A673 (cell line): ENCODE measurements around the gene MSRB3. TPM values are rescaled to one million over a fixed set of nuclear protein-coding genes. Genes with fewer than 3 reads are reported as not detected.

ENCODE experiments used
- BruUV-seq: library from RNA; stranded (reverse); fragments of 400-500 nt; replicated peaks from 2 replicates; lab custom pipeline; 2021; lab: Mats Ljungman, UMichigan
- CTCF ChIA-PET: fragments of 300-600 bp; sonication (Branson Sonifier 250); formaldehyde crosslinking; loops from one replicate; lab custom pipeline; 2022; ENCODE audit warnings: antibody characterized with exemption; lab: Charles Lee
- POLR2A ChIA-PET: fragments of 300-600 bp; sonication (Branson Sonifier 250); formaldehyde crosslinking; loops from one replicate; lab custom pipeline; 2022; ENCODE audit warnings: antibody characterized with exemption; ENCODE audit not compliant: low non-redundant PET; lab: Charles Lee
- DNase-seq: peaks from one replicate; pipeline ENCODE4 v3.0.0-alpha.2; 2015; ENCODE audit warnings: low spot score
- H3K27ac ChIP-seq: fragments of 200-600 bp; sonication (generic); 2 replicates; pipeline ENCODE4 v1.5.1; 2016; ENCODE audit warnings: mixed run types, low read depth, mild to moderate bottlenecking, mixed read lengths, antibody characterized with exemption, low read length; ENCODE audit not compliant: poor library complexity, severe bottlenecking
- H3K27me3 ChIP-seq: fragments of 200-600 bp; sonication (generic); replicated peaks from 2 replicates; pipeline ENCODE4 v1.6.1; 2017; ENCODE audit warnings: mixed run types, low read depth, mild to moderate bottlenecking, mixed read lengths, antibody characterized with exemption, low read length; ENCODE audit not compliant: insufficient read depth, poor library complexity
- H3K36me3 ChIP-seq: fragments of 200-600 bp; sonication (generic); 2 replicates; pipeline ENCODE4 v1.6.1; 2016; ENCODE audit warnings: mixed run types, mild to moderate bottlenecking, mixed read lengths, antibody characterized with exemption, low read length; ENCODE audit not compliant: insufficient read depth, poor library complexity, severe bottlenecking
- H3K4me1 ChIP-seq: fragments of 200-600 bp; sonication (generic); 2 replicates; pipeline ENCODE4 v1.6.1; 2017; ENCODE audit warnings: mixed run types, mild to moderate bottlenecking, mixed read lengths, antibody characterized with exemption, low read length; ENCODE audit not compliant: insufficient read depth, poor library complexity, severe bottlenecking
- H3K4me3 ChIP-seq: fragments of 200-600 bp; sonication (generic); 2 replicates; pipeline ENCODE4 v1.5.1; 2016; ENCODE audit warnings: low read depth, mixed run types, mild to moderate bottlenecking, mixed read lengths, low read length; ENCODE audit not compliant: poor library complexity, severe bottlenecking
- H3K9me3 ChIP-seq: fragments of 200-600 bp; sonication (generic); 2 replicates; pipeline ENCODE4 v1.6.1; 2016; ENCODE audit warnings: mixed run types, low read depth, mild to moderate bottlenecking, mixed read lengths, antibody characterized with exemption, low read length; ENCODE audit not compliant: poor library complexity, severe bottlenecking
- EZH2 ChIP-seq: fragments of 200-600 bp; sonication (generic); IDR thresholded peaks from 2 replicates; pipeline ENCODE4 v1.6.1; 2017; ENCODE audit warnings: borderline replicate concordance, low read depth, mild to moderate bottlenecking, mixed read lengths, antibody characterized with exemption, low read length; ENCODE audit not compliant: poor library complexity, severe bottlenecking
- intact Hi-C: fragments of 100-400 bp; cut with micrococcal nuclease; formaldehyde crosslinking; loops from one replicate; pipeline ENCODE4 v1.10.0; 2022; ENCODE audit not compliant: unreplicated experiment
- total RNA-seq: library from RNA; stranded (reverse); gene quantifications from 2 replicates; pipeline ENCODE4 v1.2.3, GENCODE V29; 2021
- TF ChIP-seq, protein P1 (sequence below): fragments of 300-800, 200-600 bp; sonication (generic); conservative IDR thresholded peaks from 2 replicates; pipeline ENCODE4 v1.5.1; 2017; ENCODE audit warnings: low read depth, mild to moderate bottlenecking, antibody characterized with exemption, low read length, moderate library complexity, mixed read lengths

MSRB3 gene
- total RNA-seq, 1 experiment from 2014 or later, result 2.1 TPM

DNA sequence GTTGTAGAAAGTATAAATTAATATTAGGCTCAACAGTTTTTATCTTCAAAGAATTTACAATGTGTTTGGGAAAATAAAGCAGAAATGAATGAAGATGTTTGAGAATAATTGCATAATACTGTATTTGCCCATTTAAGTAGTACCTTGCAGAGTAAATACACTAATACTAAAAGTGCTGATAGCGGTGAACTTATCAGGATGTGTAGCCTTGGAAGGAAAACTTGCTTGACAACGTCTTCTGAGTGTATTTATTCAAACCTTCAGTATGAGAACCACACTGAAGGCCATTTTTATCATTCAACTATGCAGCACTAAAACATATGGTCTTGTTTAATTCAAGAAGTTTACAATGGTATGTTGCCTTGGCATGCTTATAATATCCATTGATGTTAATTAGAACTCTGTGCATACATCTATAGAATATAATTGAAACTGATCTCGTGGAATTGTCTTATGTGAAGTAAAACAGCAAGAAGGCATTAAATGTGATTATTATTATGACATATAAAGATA is 41.3 kb downstream of the MSRB3 start:
- no peak overlapping the region for H3K27ac ChIP-seq
- peaks cover 12% of the 10 kb centered on the region for H3K4me1 ChIP-seq
- no peak for DNase-seq
- POLR2A ChIA-PET, result no interaction called here
- H3K4me3 ChIP-seq, result no peak overlapping the region
- intact Hi-C loops, result loop anchor here (5.0 to 10.0 kb wide), 2 partner anchors 235 to 353 kb away; no protein-coding TSS in a partner anchor
- no peaks in the 10 kb centered on the region for H3K36me3 ChIP-seq
- no peaks in the 10 kb centered on the region for H3K9me3 ChIP-seq
- TF ChIP-seq EZH2, result no peak
- TF ChIP-seq, protein P1, sequence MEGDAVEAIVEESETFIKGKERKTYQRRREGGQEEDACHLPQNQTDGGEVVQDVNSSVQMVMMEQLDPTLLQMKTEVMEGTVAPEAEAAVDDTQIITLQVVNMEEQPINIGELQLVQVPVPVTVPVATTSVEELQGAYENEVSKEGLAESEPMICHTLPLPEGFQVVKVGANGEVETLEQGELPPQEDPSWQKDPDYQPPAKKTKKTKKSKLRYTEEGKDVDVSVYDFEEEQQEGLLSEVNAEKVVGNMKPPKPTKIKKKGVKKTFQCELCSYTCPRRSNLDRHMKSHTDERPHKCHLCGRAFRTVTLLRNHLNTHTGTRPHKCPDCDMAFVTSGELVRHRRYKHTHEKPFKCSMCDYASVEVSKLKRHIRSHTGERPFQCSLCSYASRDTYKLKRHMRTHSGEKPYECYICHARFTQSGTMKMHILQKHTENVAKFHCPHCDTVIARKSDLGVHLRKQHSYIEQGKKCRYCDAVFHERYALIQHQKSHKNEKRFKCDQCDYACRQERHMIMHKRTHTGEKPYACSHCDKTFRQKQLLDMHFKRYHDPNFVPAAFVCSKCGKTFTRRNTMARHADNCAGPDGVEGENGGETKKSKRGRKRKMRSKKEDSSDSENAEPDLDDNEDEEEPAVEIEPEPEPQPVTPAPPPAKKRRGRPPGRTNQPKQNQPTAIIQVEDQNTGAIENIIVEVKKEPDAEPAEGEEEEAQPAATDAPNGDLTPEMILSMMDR, result no peak
- CTCF ChIA-PET, result no interaction called here
- H3K27me3 ChIP-seq, result no peaks in the 10 kb centered on the region
- BruUV-seq, result no TSS peak

DNA sequence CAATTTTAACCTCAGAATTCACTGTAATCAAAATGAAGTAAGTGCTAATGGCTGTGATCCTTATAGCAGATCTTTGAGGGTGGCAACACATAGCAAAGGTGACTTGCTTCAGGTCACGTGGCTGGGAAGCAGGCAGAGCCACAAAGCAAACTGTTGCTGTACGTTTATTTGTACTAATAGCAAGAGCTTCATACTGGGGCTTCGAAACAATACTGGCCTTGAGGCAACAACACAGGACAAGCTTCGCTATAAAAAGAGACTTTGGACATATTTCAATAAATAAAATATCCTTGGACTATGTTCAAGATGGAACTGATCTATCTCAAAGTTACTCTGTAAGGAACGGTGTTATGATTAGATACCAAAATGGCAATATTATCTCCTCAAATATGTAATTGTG is 44.6 kb downstream of the MSRB3 start:
- POLR2A ChIA-PET, result no interaction called here
- H3K27ac ChIP-seq, result no peak overlapping the region
- TF ChIP-seq, protein P1, result no peak
- no peak for TF ChIP-seq EZH2
- no TSS peak for BruUV-seq
- H3K4me1 ChIP-seq, result peaks cover 19% of the 10 kb centered on the region
- intact Hi-C loops, result no loop called here
- CTCF ChIA-PET, result no interaction called here
- H3K4me3 ChIP-seq, result no peak overlapping the region
- DNase-seq, result no peak
- no peaks in the 10 kb centered on the region for H3K9me3 ChIP-seq
- no peaks in the 10 kb centered on the region for H3K27me3 ChIP-seq
- no peaks in the 10 kb centered on the region for H3K36me3 ChIP-seq

DNA sequence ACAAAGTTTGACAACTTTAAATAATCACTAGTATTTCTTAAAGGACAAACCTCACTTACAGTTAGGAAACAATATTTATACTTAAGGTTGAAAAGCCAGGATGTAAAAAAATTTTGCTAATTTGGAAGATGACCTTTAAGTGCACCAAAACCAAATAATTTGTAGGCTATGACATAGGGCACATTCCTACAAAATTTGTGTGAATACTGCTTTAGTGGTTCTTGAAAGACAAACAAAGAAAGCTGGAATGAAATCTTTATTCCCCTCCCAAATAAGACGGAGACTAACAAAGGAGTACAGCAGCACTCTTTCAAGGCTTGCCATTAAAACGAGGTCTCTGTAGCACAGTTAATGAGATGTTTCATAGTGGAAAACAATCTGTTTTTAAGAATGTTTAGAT is 45.6 kb downstream of the MSRB3 start:
- BruUV-seq, result no TSS peak
- Histone ChIP-seq H3K4me1 (peaks cover 15% of the 10 kb centered on the region), H3K36me3 (no peaks in the 10 kb centered on the region), H3K4me3 (no peak overlapping the region), H3K27ac (no peak overlapping the region), H3K9me3 (no peaks in the 10 kb centered on the region), H3K27me3 (no peaks in the 10 kb centered on the region)
- CTCF ChIA-PET, result interaction anchor here (0.6 kb wide), 1 partner anchor 278 kb away, joined by 3 read pairs; no protein-coding TSS in a partner anchor
- POLR2A ChIA-PET, result no interaction called here
- no peak for DNase-seq
- intact Hi-C loops, result no loop called here
- TF ChIP-seq EZH2, result no peak
- TF ChIP-seq, protein P1, result no peak
